ENCODE data around the gene MKNK1.

DNA sequence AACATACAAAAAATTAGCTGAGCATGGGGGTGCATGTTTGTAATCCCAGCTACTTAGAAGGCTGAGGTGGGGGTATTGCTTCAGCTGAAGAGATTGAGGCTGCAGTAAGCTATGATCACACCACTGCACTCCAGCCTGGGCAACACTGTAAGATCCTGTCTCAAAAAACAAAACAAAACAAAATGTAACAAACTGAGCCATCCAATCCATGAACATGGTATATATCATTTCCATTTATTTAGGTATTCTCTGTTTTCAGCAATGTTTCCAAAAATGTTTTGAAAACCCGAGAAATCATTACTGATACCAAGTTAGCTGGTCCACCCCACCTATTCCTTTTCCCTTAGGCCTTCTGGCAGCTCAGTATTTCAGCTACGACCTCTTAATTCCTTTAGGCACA, 45.7 kb upstream of the MKNK1 start:
- TF ChIP-seq CTCF (conservative IDR thresholded peaks at IDR 0.05) (no peak), EZH2 (IDR thresholded peaks at IDR 0.05; ENCODE audit: low read depth) (no peak)
